ENCODE measurements around the gene PROM1. TPM values are rescaled to one million over a fixed set of nuclear protein-coding genes. Genes with fewer than 3 reads are reported as not detected.

Gene PROM1
- total and polyA plus RNA-seq, 2 of the 8 experiments (the other 6 are each of a cell fraction or from before 2014, with no cell fraction given) = 36.0 to 59.7 TPM

DNA sequence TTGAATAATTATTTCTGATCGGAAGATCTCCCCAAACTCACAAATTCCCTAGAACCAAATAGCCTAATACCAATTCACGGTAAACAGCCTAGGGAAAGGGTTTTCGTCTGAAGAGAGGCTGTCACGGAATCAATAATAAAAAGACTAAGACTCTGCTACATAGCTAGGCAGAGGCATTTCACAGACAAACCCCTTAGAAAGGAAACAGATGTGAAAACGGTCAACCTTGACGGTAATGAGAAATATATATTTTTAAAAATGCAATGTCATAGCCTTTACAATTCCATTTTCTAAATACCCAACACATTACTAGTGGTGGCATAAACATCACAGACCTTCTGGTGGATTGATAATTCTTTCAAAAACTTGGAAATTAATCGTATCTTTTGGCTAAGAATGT lies 28.4 kb downstream of the PROM1 start:
- POLR2A ChIA-PET (ENCODE audit: partially characterized antibody) = interaction anchor here (4.1 kb wide), 1 partner anchor 27 kb away, joined by 16 read pairs; the partner anchor contains the start of gene PROM1
- Histone ChIP-seq H3K4me3 (ENCODE audit: extremely low read depth in 1 of 4, insufficient read depth in 2 of 4, low read depth in 3 of 4, low read length in 4 of 4) (no peak overlapping the region), H2AFZ (ENCODE audit: low read length) (no peak overlapping the region), H3K23ac (ENCODE audit: insufficient read length) (no peak overlapping the region), H3K27me3 (replicated peaks in 1 of 4; ENCODE audit: control insufficient read depth in 3 of 4, extremely low read depth in 1 of 4, insufficient read depth in 3 of 4, low read length in 3 of 4) (no peaks in the 10 kb centered on the region), H4K5ac (ENCODE audit: insufficient read length, low read depth, low read length) (no peak overlapping the region), H3K14ac (ENCODE audit: insufficient read length) (no peak overlapping the region), H2BK120ac (replicated peaks; ENCODE audit: low read depth, low read length) (no peak overlapping the region), H2BK15ac (ENCODE audit: low read length) (no peak overlapping the region), H3K4me2 (ENCODE audit: insufficient read depth in 1 of 2, low read depth in 2 of 2, low read length in 2 of 2) (no peak overlapping the region), H3K36me3 (ENCODE audit: control insufficient read depth in 2 of 4, insufficient read depth in 4 of 4, low read length in 3 of 4) (peaks cover 0 to 4% (median 0%) of the 10 kb centered on the region in 4 experiments; a peak in 2 of 8 replicates), H2AK5ac (ENCODE audit: low read depth, low read length) (no peak overlapping the region), H4K20me1 (replicated peaks in 1 of 2; ENCODE audit: control insufficient read depth in 1 of 2, insufficient read depth in 2 of 2, low read length in 2 of 2) (peaks cover 4 to 5% of the 10 kb centered on the region in 2 experiments), H3K4me1 (replicated peaks in 1 of 4; ENCODE audit: control insufficient read depth in 3 of 4, insufficient read depth in 4 of 4, low read length in 3 of 4) (peaks cover 0 to 3% (median 2%) of the 10 kb centered on the region in 4 experiments; a peak in 2 of 7 replicates), H3K9ac (replicated peaks in 1 of 4; ENCODE audit: extremely low read depth in 1 of 4, low read depth in 3 of 4, low read length in 3 of 4) (no peak overlapping the region), H3K79me2 (ENCODE audit: control insufficient read depth in 1 of 2, insufficient read depth in 2 of 2, low read length in 2 of 2) (peaks cover 2 to 60% of the 10 kb centered on the region in 2 experiments; a peak in 2 of 4 replicates), H3K27ac (ENCODE audit: low read depth, low read length) (no peak overlapping the region), H3K18ac (ENCODE audit: extremely low read depth, low read length) (no peak overlapping the region), H2BK12ac (ENCODE audit: low read depth, low read length) (no peak overlapping the region; the same call in 1 of the 2 replicates), H2BK5ac (ENCODE audit: low read depth, low read length) (no peak overlapping the region), H3K56ac (replicated peaks; ENCODE audit: insufficient read length, low read depth, low read length) (no peak overlapping the region), H3K9me3 (ENCODE audit: insufficient read depth in 2 of 2, low read depth in 1 of 2, low read length in 1 of 2) (no peaks in the 10 kb centered on the region), H2BK20ac (ENCODE audit: low read length) (no peak overlapping the region), H4K91ac (replicated peaks; ENCODE audit: insufficient read length, low read length) (no peak overlapping the region), H3K4ac (replicated peaks; ENCODE audit: insufficient read length, low read depth, low read length) (no peak overlapping the region), H3K23me2 (ENCODE audit: low read depth, low read length) (no peaks in the 10 kb centered on the region), H4K8ac (ENCODE audit: extremely low read depth, insufficient read depth, low read length) (no peak overlapping the region), H3K79me1 (ENCODE audit: low read depth, low read length) (peaks cover 7% of the 10 kb centered on the region)
- no peak for FAIRE-seq
- DNase-seq (ENCODE audit: low read depth in 1 of 2, low spot score in 2 of 2) = no peak
- no peak for TF ChIP-seq HDAC6 (IDR thresholded peaks at IDR 0.05; ENCODE audit: low read depth, low read length)
- no peak for TF ChIP-seq JUND (IDR thresholded peaks at IDR 0.05; ENCODE audit: low read length)
- no peak for TF ChIP-seq ATF2 (IDR thresholded peaks at IDR 0.05; ENCODE audit: low read length)
- TF ChIP-seq SAP30 (IDR thresholded peaks at IDR 0.05; ENCODE audit: insufficient read depth, insufficient replicate concordance, low read length) = no peak
- TF ChIP-seq EP300 (IDR thresholded peaks at IDR 0.05; ENCODE audit: borderline replicate concordance in 1 of 2, low read depth in 2 of 2, low read length in 2 of 2) = no peak
- TF ChIP-seq CBX5 (IDR thresholded peaks at IDR 0.05; ENCODE audit: low read depth, low read length) = no peak
- TF ChIP-seq PHF8 (conservative IDR thresholded peaks at IDR 0.05; ENCODE audit: low read depth, low read length) = no peak
- TF ChIP-seq TAF1 (IDR thresholded peaks at IDR 0.05; ENCODE audit: low read depth, low read length) = no peak
- TF ChIP-seq TAF7 (optimal IDR thresholded peaks at IDR 0.05; ENCODE audit: borderline replicate concordance, low read depth, low read length) = no peak
- no peak for TF ChIP-seq HDAC2 (IDR thresholded peaks at IDR 0.05; ENCODE audit: borderline replicate concordance in 1 of 2, low read depth in 2 of 2, low read length in 2 of 2)
- WGBS, 2 experiments (ENCODE audit: extremely low coverage in 1 of 2, insufficient coverage in 1 of 2, insufficient read length in 1 of 2, insufficient replicate concordance in 2 of 2, low coverage in 1 of 2, low lambda C conversion rate in 2 of 2, missing lambda C conversion rate in 1 of 2) = 86% methylated on average over 7 of the region's 7 CpGs; no CpG with 5 or more reads in 1 of the 2 experiments
- CTCF ChIA-PET (ENCODE audit: partially characterized antibody) = no interaction called here

All from H1 (cell line).